Measurements from ENCODE around the gene ZDHHC8. TPM values are rescaled to one million over a fixed set of nuclear protein-coding genes. Genes with fewer than 3 reads are reported as not detected.
A peak's percentile ranks its signal among the peaks of the same experiment; 100 is the strongest.

ZDHHC8 gene
- total RNA-seq, 2 experiments from 2014 or later: 46.3 to 46.5 TPM

GRCh38 chr22:20118300-20119020 is 13.1 kb upstream of the ZDHHC8 start:
- no peak for DNase-seq
- H3K4me1 Mint-ChIP-seq (ENCODE audit: low read depth): peaks cover 40% of the 10 kb centered on the region
- ChIA-PET POLR2A (interaction anchor here (1.3 to 2.5 kb wide), 3 partner anchors 8 to 11 kb away, joined by 3 to 17 read pairs (median 6); no protein-coding TSS in a partner anchor), CTCF (interaction anchor here (0.8 to 2.4 kb wide), 3 partner anchors 11 to 148 kb away, joined by 3 to 14 read pairs (median 4); no protein-coding TSS in a partner anchor)
- intact Hi-C loops (cut with micrococcal nuclease): no loop called here
- H3K27me3 Mint-ChIP-seq: no peaks in the 10 kb centered on the region
- H3K36me3 Mint-ChIP-seq: peaks cover 53% of the 10 kb centered on the region
- peak overlapping the region; percentile 92 for H3K4me3 Mint-ChIP-seq
- peak overlapping the region; percentile 91 for H3K27ac Mint-ChIP-seq
- no peaks in the 10 kb centered on the region for H3K9me3 Mint-ChIP-seq

GRCh38 chr22:20121856-20122415 is 9.7 kb upstream of the ZDHHC8 start:
- intact Hi-C loops (cut with micrococcal nuclease): no loop called here
- H3K27me3 Mint-ChIP-seq: no peaks in the 10 kb centered on the region
- H3K4me1 Mint-ChIP-seq (ENCODE audit: low read depth): peaks cover 35% of the 10 kb centered on the region
- no peak for DNase-seq
- POLR2A ChIA-PET: interaction anchor here (1.6 kb wide), 1 partner anchor 9 kb away, joined by 6 read pairs; no protein-coding TSS in a partner anchor
- CTCF ChIA-PET: interaction anchor here (1.0 kb wide), 2 partner anchors 8 to 11 kb away, joined by 3 read pairs; no protein-coding TSS in a partner anchor
- H3K4me3 Mint-ChIP-seq: no peak overlapping the region
- no peaks in the 10 kb centered on the region for H3K9me3 Mint-ChIP-seq
- no peak overlapping the region for H3K27ac Mint-ChIP-seq
- peaks cover 57% of the 10 kb centered on the region for H3K36me3 Mint-ChIP-seq

GRCh38 chr22:20123366-20124082 is 8.1 kb upstream of the ZDHHC8 start:
- no peak for DNase-seq
- Mint-ChIP-seq H3K27ac (no peak overlapping the region), H3K4me3 (no peak overlapping the region), H3K9me3 (no peaks in the 10 kb centered on the region), H3K36me3 (peaks cover 53% of the 10 kb centered on the region), H3K27me3 (no peaks in the 10 kb centered on the region), H3K4me1 (ENCODE audit: low read depth) (peaks cover 34% of the 10 kb centered on the region)
- CTCF ChIA-PET: no interaction called here
- POLR2A ChIA-PET: no interaction called here
- intact Hi-C loops (cut with micrococcal nuclease): no loop called here

GRCh38 chr22:20124083-20124787 is 7.4 kb upstream of the ZDHHC8 start:
- Mint-ChIP-seq H3K27ac (no peak overlapping the region), H3K4me1 (ENCODE audit: low read depth) (peaks cover 32% of the 10 kb centered on the region), H3K27me3 (no peaks in the 10 kb centered on the region), H3K36me3 (peaks cover 47% of the 10 kb centered on the region), H3K4me3 (no peak overlapping the region), H3K9me3 (no peaks in the 10 kb centered on the region)
- intact Hi-C loops (cut with micrococcal nuclease): no loop called here
- ChIA-PET CTCF (no interaction called here), POLR2A (no interaction called here)
- DNase-seq: no peak

GRCh38 chr22:20125201-20126174 is 6.1 kb upstream of the ZDHHC8 start:
- POLR2A ChIA-PET: no interaction called here
- DNase-seq: no peak
- intact Hi-C loops (cut with micrococcal nuclease): no loop called here
- CTCF ChIA-PET: no interaction called here
- Mint-ChIP-seq H3K27me3 (no peaks in the 10 kb centered on the region), H3K4me1 (ENCODE audit: low read depth) (peaks cover 24% of the 10 kb centered on the region), H3K4me3 (no peak overlapping the region), H3K36me3 (peaks cover 36% of the 10 kb centered on the region), H3K9me3 (no peaks in the 10 kb centered on the region), H3K27ac (no peak overlapping the region)

GRCh38 chr22:20126284-20127029 is 5.1 kb upstream of the ZDHHC8 start:
- CTCF ChIA-PET: no interaction called here
- Mint-ChIP-seq H3K36me3 (peaks cover 31% of the 10 kb centered on the region), H3K4me1 (ENCODE audit: low read depth) (peaks cover 20% of the 10 kb centered on the region), H3K4me3 (no peak overlapping the region), H3K27me3 (no peaks in the 10 kb centered on the region), H3K27ac (no peak overlapping the region), H3K9me3 (no peaks in the 10 kb centered on the region)
- DNase-seq: no peak
- intact Hi-C loops (cut with micrococcal nuclease): no loop called here
- POLR2A ChIA-PET: no interaction called here

- POLR2A ChIA-PET: no interaction called here
- H3K9me3 Mint-ChIP-seq: no peaks in the 10 kb centered on the region
- peaks cover 22% of the 10 kb centered on the region for H3K36me3 Mint-ChIP-seq
- intact Hi-C loops (cut with micrococcal nuclease): no loop called here
- no peak for DNase-seq
- H3K27me3 Mint-ChIP-seq: no peaks in the 10 kb centered on the region
- peaks cover 12% of the 10 kb centered on the region for H3K4me1 Mint-ChIP-seq (ENCODE audit: low read depth)
- peak overlapping the region; percentile 54 for H3K27ac Mint-ChIP-seq
- CTCF ChIA-PET: interaction anchor here (1.2 to 3.8 kb wide), 2 partner anchors 30 to 156 kb away, joined by 4 to 25 read pairs; no protein-coding TSS in a partner anchor
- no peak overlapping the region for H3K4me3 Mint-ChIP-seq
These were observed 4.2 kb upstream of the ZDHHC8 start for GRCh38 chr22:20127318-20127868.

GRCh38 chr22:20127869-20128618 is 3.6 kb upstream of the ZDHHC8 start:
- POLR2A ChIA-PET: interaction anchor here (2.8 kb wide), 1 partner anchor 10 kb away, joined by 17 read pairs; the partner anchor contains the start of gene TRMT2A
- CTCF ChIA-PET: interaction anchor here (1.2 to 3.8 kb wide), 6 partner anchors 9 to 397 kb away, joined by 3 to 25 read pairs (median 5); partner anchors contain the start of gene TRMT2A
- H3K4me3 Mint-ChIP-seq: no peak overlapping the region

GRCh38 chr22:20128619-20128901 is 3.0 kb upstream of the ZDHHC8 start:
- CTCF ChIA-PET: interaction anchor here (1.2 to 3.8 kb wide), 6 partner anchors 9 to 398 kb away, joined by 3 to 25 read pairs (median 6); partner anchors contain the start of gene TRMT2A
- POLR2A ChIA-PET: interaction anchor here (1.2 to 2.8 kb wide), 2 partner anchors 11 to 13 kb away, joined by 3 to 17 read pairs; partner anchors contain the start of genes RANBP1 and TRMT2A
- peak overlapping the region; percentile 81 for H3K27ac Mint-ChIP-seq
- no peaks in the 10 kb centered on the region for H3K9me3 Mint-ChIP-seq
- peaks cover 23% of the 10 kb centered on the region for H3K4me1 Mint-ChIP-seq (ENCODE audit: low read depth)
- H3K4me3 Mint-ChIP-seq: no peak overlapping the region
- no peak for DNase-seq
- intact Hi-C loops (cut with micrococcal nuclease): no loop called here
- peaks cover 21% of the 10 kb centered on the region for H3K36me3 Mint-ChIP-seq
- no peaks in the 10 kb centered on the region for H3K27me3 Mint-ChIP-seq

More at GRCh38 chr22:20127869-20128618, 3.6 kb upstream of the ZDHHC8 start:
- no peaks in the 10 kb centered on the region for H3K9me3 Mint-ChIP-seq
- H3K4me1 Mint-ChIP-seq (ENCODE audit: low read depth): peaks cover 18% of the 10 kb centered on the region
- H3K36me3 Mint-ChIP-seq: peaks cover 21% of the 10 kb centered on the region
- DNase-seq: no peak
- H3K27me3 Mint-ChIP-seq: no peaks in the 10 kb centered on the region
- intact Hi-C loops (cut with micrococcal nuclease): no loop called here
- H3K27ac Mint-ChIP-seq: peak overlapping the region; percentile 81

Measured in activated CD4-positive, alpha-beta memory T cell treated with anti-CD3 and anti-CD28 coated beads for 36 hours (primary cell).